A549 (cell line): ENCODE measurements around the gene SPACA7. TPM values are rescaled to one million over a fixed set of nuclear protein-coding genes. Genes with fewer than 3 reads are reported as not detected.

ENCODE experiments used
- ATAC-seq, 2 experiments: fragments of 200-7000 bp in 1 of 2; fragments of >200 bp in 1 of 2; cut with Nextera tagmentation in 1 of 2; cut with Tn5 transposase in 1 of 2; 3 replicates each; pipeline versions ENCODE4 v1.8.0 to v1.9.1; 2018 to 2020; ENCODE audit warnings: mild to moderate bottlenecking in 1 of 2, moderate library complexity in 1 of 2
- CTCF ChIA-PET: fragments of 300-600 bp; sonication (Branson Sonifier 250); formaldehyde crosslinking; extraction: SDS; loops from one replicate; lab custom pipeline; 2021; ENCODE audit warnings: antibody characterized with exemption, inconsistent platforms; lab: Yijun Ruan, JAX
- POLR2A ChIA-PET: fragments of 350-600 bp; formaldehyde crosslinking; extraction: SDS; loops from one replicate; lab custom pipeline; 2021; ENCODE audit warnings: antibody characterized with exemption, inconsistent platforms; lab: Yijun Ruan, JAX
- DNase-seq, 2 experiments: peaks; one replicate each; pipeline versions ENCODE4 v3.0.0 to v3.0.0-alpha.2; 2011 to 2016; ENCODE audit warnings: low read depth in 1 of 2, low spot score in 1 of 2
- FAIRE-seq: peaks from 2 replicates; lab custom pipeline; 2011; peaks lifted over from hg19 to GRCh38; lab: Jason Lieb, UNC
- H3K27ac ChIP-seq, 2 experiments: fragments of >200 bp; sonication (Bioruptor Twin); formaldehyde crosslinking; 3 replicates each; pipeline ENCODE4 v1.5.1; 2016 to 2017
- H3K4me1 ChIP-seq: fragments of >200 bp; sonication (Bioruptor Twin); formaldehyde crosslinking; 3 replicates; pipeline ENCODE4 v1.6.1; 2016
- H3K4me2 ChIP-seq: fragments of >200 bp; sonication (Bioruptor Twin); formaldehyde crosslinking; 3 replicates; pipeline ENCODE4 v1.6.1; 2016
- H3K4me3 ChIP-seq: fragments of >200 bp; sonication (Bioruptor Twin); formaldehyde crosslinking; 3 replicates; pipeline ENCODE4 v1.5.1; 2016
- H3K9me3 ChIP-seq: fragments of >200 bp; sonication (Bioruptor Twin); formaldehyde crosslinking; 3 replicates; pipeline ENCODE4 v1.6.1; 2016
- ATOH8 ChIP-seq: fragments of 250-450 bp; sonication (Bioruptor Pico); IDR thresholded peaks from 2 replicates; pipeline ENCODE4 v1.5.0; 2020; ENCODE audit warnings: low read depth, mild to moderate bottlenecking, moderate library complexity
- BHLHE40 ChIP-seq: IDR thresholded peaks from 2 replicates; pipeline ENCODE4 v1.6.1; 2012; ENCODE audit warnings: low read depth, low read length, inconsistent platforms
- CBX2 ChIP-seq: fragments of 200-600 bp; sonication (generic); IDR thresholded peaks from 2 replicates; pipeline ENCODE4 v1.6.1; 2016; ENCODE audit warnings: low read depth, mild to moderate bottlenecking, borderline replicate concordance
- CTCF ChIP-seq: fragments of >200 bp; sonication (Bioruptor Twin); formaldehyde crosslinking; IDR thresholded peaks from 3 replicates; pipeline ENCODE4 v1.5.1; 2016
- E2F6 ChIP-seq: IDR thresholded peaks from 2 replicates; pipeline ENCODE4 v1.6.1; 2012; ENCODE audit warnings: low read depth, borderline replicate concordance
- EHF ChIP-seq: fragments of 250-450 bp; sonication (Bioruptor Pico); IDR thresholded peaks from 2 replicates; pipeline ENCODE4 v1.5.0; 2020; ENCODE audit warnings: mild to moderate bottlenecking
- EHMT2 ChIP-seq: fragments of 200-600 bp; sonication (generic); IDR thresholded peaks from 2 replicates; pipeline ENCODE4 v1.6.1; 2016; ENCODE audit warnings: antibody characterized with exemption, low read depth, mild to moderate bottlenecking, moderate library complexity
- FOSB ChIP-seq: fragments of 250-450 bp; sonication (Bioruptor Pico); IDR thresholded peaks from 2 replicates; pipeline ENCODE4 v1.5.0; 2020; ENCODE audit warnings: mild to moderate bottlenecking, moderate library complexity
- FOSL2 ChIP-seq, 2 experiments: fragments of 450-650 bp in 1 of 2; fragments of >200 bp in 1 of 2; sonication (Bioruptor Twin) in 1 of 2; formaldehyde crosslinking; IDR thresholded peaks; 2 replicates each; pipeline versions ENCODE4 v1.5.0 to v1.6.1; 2016 to 2020; ENCODE audit warnings: mild to moderate bottlenecking in 1 of 2, moderate library complexity in 1 of 2
- FOXS1 ChIP-seq: fragments of 250-450 bp; sonication (Bioruptor Pico); IDR thresholded peaks from 2 replicates; pipeline ENCODE4 v1.5.0; 2020; ENCODE audit warnings: mild to moderate bottlenecking, moderate library complexity
- GATA3 ChIP-seq: IDR thresholded peaks from 2 replicates; pipeline ENCODE4 v1.6.1; 2012; ENCODE audit warnings: borderline replicate concordance
- HES2 ChIP-seq: fragments of >200 bp; sonication (Bioruptor Twin); formaldehyde crosslinking; IDR thresholded peaks from 2 replicates; pipeline ENCODE4 v1.6.1; 2016
- HMGXB4 ChIP-seq: fragments of 250-450 bp; sonication (Bioruptor Pico); IDR thresholded peaks from 2 replicates; pipeline ENCODE4 v1.5.0; 2021; ENCODE audit warnings: mild to moderate bottlenecking, moderate library complexity, borderline replicate concordance
- HOXB13 ChIP-seq: fragments of 250-450 bp; sonication (Bioruptor Pico); IDR thresholded peaks from 2 replicates; pipeline ENCODE4 v1.5.0; 2020; ENCODE audit warnings: low read depth, mild to moderate bottlenecking, moderate library complexity
- HOXB5 ChIP-seq: fragments of 250-450 bp; sonication (Bioruptor Pico); IDR thresholded peaks from 2 replicates; pipeline ENCODE4 v1.5.0; 2020; ENCODE audit warnings: mild to moderate bottlenecking, moderate library complexity
- KDM1A ChIP-seq: fragments of 200-600 bp; sonication (generic); IDR thresholded peaks from 2 replicates; pipeline ENCODE4 v1.6.1; 2016; ENCODE audit warnings: low read depth, mild to moderate bottlenecking
- MAZ ChIP-seq: fragments of 150-350 bp; IDR thresholded peaks from 2 replicates; pipeline ENCODE4 v1.6.1; 2014; ENCODE audit warnings: antibody characterized with exemption, low read depth, low read length, borderline replicate concordance
- MYC ChIP-seq: IDR thresholded peaks from 2 replicates; pipeline ENCODE4 v1.6.1; 2012; ENCODE audit warnings: mild to moderate bottlenecking, inconsistent platforms, low read length, improper control_type of control experiment, borderline replicate concordance
- NFE2L2 ChIP-seq: fragments of 150-350 bp; conservative IDR thresholded peaks from 2 replicates; pipeline ENCODE4 v1.6.1; 2014; ENCODE audit warnings: low read length
- PHF8 ChIP-seq: fragments of 200-600 bp; sonication (generic); IDR thresholded peaks from 2 replicates; pipeline ENCODE4 v1.6.1; 2016; ENCODE audit warnings: low read depth, mild to moderate bottlenecking, antibody characterized with exemption, moderate library complexity, borderline replicate concordance
- RFX5 ChIP-seq: fragments of 450-650 bp; IDR thresholded peaks from 2 replicates; pipeline ENCODE4 v1.7.1; 2014; ENCODE audit warnings: antibody characterized with exemption, mild to moderate bottlenecking, moderate library complexity
- SREBF2 ChIP-seq: fragments of 450-650 bp; IDR thresholded peaks from 2 replicates; pipeline ENCODE4 v1.6.1; 2014; ENCODE audit warnings: mild to moderate bottlenecking, moderate library complexity
- ZFP36 ChIP-seq: fragments of 450-650 bp; IDR thresholded peaks from 2 replicates; pipeline ENCODE4 v1.6.1; 2014; ENCODE audit warnings: borderline replicate concordance; ENCODE audit not compliant: partially characterized antibody
- ZNF302 ChIP-seq: fragments of 250-450 bp; sonication (Bioruptor Pico); IDR thresholded peaks from 2 replicates; pipeline ENCODE4 v1.9.0; 2021; ENCODE audit warnings: inconsistent platforms, mild to moderate bottlenecking, moderate library complexity
- ZSCAN20 ChIP-seq: fragments of 250-450 bp; sonication (Bioruptor Pico); IDR thresholded peaks from 2 replicates; pipeline ENCODE4 v1.8.0; 2022; ENCODE audit warnings: mild to moderate bottlenecking, moderate library complexity
- WGBS: methylation state at CpG from one replicate; pipeline ENCODE4 v1.1.6; 2017; ENCODE audit errors: missing lambda C conversion rate; 5-methylcytosine and 5-hydroxymethylcytosine counted together
- polyA plus RNA-seq, 4 experiments: library from polyadenylated mRNA; depleted of rRNA in 3 of 4; stranded (reverse); fragments of >200 nt; fragmentation: RNase III in 1 of 4; extraction: RNeasy Plus Mini Kit Qiagen cat#74134 plus additional on column Dnase treatment in 1 of 4; gene quantifications; 2 replicates in 3 of 4; 3 replicates in 1 of 4; pipeline ENCODE4 v1.2.3, GENCODE V29; 2011 to 2017

The SPACA7 gene
- polyA plus RNA-seq, 2 of the 4 experiments (the other 2 are of a cell fraction): not detected

GRCh38 chr13:112341446-112341845 is 34.7 kb upstream of the SPACA7 start:
- WGBS: 4% methylated on average over 3 of the region's 3 CpGs
- no peak for FAIRE-seq
- ChIA-PET CTCF (no interaction called here), POLR2A (no interaction called here)
- TF ChIP-seq HES2: no peak
- no peak for TF ChIP-seq RFX5
- no peak for TF ChIP-seq HMGXB4 (CRISPR knock-in tag)
- no peak for TF ChIP-seq ZSCAN20 (CRISPR knock-in tag)
- TF ChIP-seq MAZ: no peak
- TF ChIP-seq HOXB5 (CRISPR knock-in tag): no peak
- TF ChIP-seq PHF8: no peak
- no peak for TF ChIP-seq CBX2
- no peak for TF ChIP-seq NFE2L2
- TF ChIP-seq SREBF2: no peak
- TF ChIP-seq CTCF: no peak
- no peak for TF ChIP-seq E2F6
- no peak for TF ChIP-seq ZNF302 (CRISPR knock-in tag)
- Histone ChIP-seq H3K9me3 (no peaks in the 10 kb centered on the region), H3K27ac (no peak overlapping the region), H3K4me2 (no peak overlapping the region), H3K4me3 (no peak overlapping the region), H3K4me1 (no peaks in the 10 kb centered on the region)
- DNase-seq: no peak
- ATAC-seq: no peak

GRCh38 chr13:112341976-112342735 is 34.0 kb upstream of the SPACA7 start:
- no peak for TF ChIP-seq FOSL2 (IDR thresholded peaks at IDR 0.05)
- no peak for TF ChIP-seq FOSL2 (CRISPR knock-in tag; IDR thresholded peaks at IDR 0.05)
- no peak for TF ChIP-seq GATA3
- TF ChIP-seq ZFP36: no peak
- TF ChIP-seq EHF (CRISPR knock-in tag): no peak
- TF ChIP-seq ATOH8 (CRISPR knock-in tag): no peak
- no peak for TF ChIP-seq FOXS1
- TF ChIP-seq HOXB13 (CRISPR knock-in tag): no peak
- TF ChIP-seq BHLHE40: no peak
- no peak for TF ChIP-seq FOSB (CRISPR knock-in tag)
- no peak for TF ChIP-seq EHMT2
- TF ChIP-seq MYC: no peak
- TF ChIP-seq RFX5: no peak
- no peak for TF ChIP-seq PHF8
- no peak for TF ChIP-seq KDM1A
- CTCF ChIA-PET: no interaction called here
- no peak for FAIRE-seq

More at GRCh38 chr13:112341976-112342735, 34.0 kb upstream of the SPACA7 start:
- ATAC-seq (peak in 1 of 2 experiments; percentile 53; a peak in 2 of 6 replicates), DNase-seq (no peak)
- Histone ChIP-seq H3K27ac (no peak overlapping the region), H3K4me2 (peak overlapping the region; percentile 60; the same call in 2 of the 3 replicates), H3K9me3 (no peaks in the 10 kb centered on the region), H3K4me3 (no peak overlapping the region), H3K4me1 (no peaks in the 10 kb centered on the region)
- 14% methylated on average over 28 of the region's 29 CpGs for WGBS
- POLR2A ChIA-PET: no interaction called here
